GM12875 (cell line): ENCODE measurements around the gene SAXO1.
"Not testable (repeated sequence)": the region's sequence is repeated elsewhere in the genome, so short reads cannot be mapped to it uniquely, and the experiment has no call there.

Experiments used
- H3K4me3 ChIP-seq: one replicate; pipeline ENCODE4 v1.5.1; 2011; ENCODE audit warnings: low read depth, low read length, control low read depth
- TF ChIP-seq, protein P1 (sequence below): IDR thresholded peaks from 2 replicates; pipeline ENCODE4 v1.5.1; 2011; ENCODE audit warnings: low read depth, mild to moderate bottlenecking, control low read depth, inconsistent platforms, low read length, moderate library complexity, borderline replicate concordance; ENCODE audit not compliant: insufficient read depth

SAXO1 gene

GRCh38 chr9:18999173-18999785 is 33.7 kb downstream of the SAXO1 start:
- H3K4me3 ChIP-seq = no peak overlapping the region
- TF ChIP-seq, protein P1, sequence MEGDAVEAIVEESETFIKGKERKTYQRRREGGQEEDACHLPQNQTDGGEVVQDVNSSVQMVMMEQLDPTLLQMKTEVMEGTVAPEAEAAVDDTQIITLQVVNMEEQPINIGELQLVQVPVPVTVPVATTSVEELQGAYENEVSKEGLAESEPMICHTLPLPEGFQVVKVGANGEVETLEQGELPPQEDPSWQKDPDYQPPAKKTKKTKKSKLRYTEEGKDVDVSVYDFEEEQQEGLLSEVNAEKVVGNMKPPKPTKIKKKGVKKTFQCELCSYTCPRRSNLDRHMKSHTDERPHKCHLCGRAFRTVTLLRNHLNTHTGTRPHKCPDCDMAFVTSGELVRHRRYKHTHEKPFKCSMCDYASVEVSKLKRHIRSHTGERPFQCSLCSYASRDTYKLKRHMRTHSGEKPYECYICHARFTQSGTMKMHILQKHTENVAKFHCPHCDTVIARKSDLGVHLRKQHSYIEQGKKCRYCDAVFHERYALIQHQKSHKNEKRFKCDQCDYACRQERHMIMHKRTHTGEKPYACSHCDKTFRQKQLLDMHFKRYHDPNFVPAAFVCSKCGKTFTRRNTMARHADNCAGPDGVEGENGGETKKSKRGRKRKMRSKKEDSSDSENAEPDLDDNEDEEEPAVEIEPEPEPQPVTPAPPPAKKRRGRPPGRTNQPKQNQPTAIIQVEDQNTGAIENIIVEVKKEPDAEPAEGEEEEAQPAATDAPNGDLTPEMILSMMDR = no peak

DNA sequence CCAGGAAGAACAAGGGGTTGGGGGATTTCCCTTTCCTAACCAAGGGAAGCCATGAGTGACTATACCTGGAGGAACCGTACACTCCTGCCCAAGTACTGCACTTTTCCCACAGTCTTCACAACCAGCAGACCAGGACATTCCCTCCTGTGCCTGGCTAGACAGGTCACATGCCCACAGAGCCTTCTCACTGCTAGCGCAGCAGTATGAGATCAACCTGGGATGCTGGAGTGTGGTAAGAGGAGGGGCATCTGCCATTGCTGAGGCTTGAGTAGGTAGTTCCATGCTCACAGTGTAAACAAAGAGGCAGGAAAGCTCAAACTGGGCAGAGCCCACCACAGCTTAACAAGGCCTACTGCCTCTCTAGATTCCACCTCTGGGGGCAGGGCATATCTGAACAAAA is 35.9 kb downstream of the SAXO1 start:
- TF ChIP-seq, protein P1 = no peak

GRCh38 chr9:18996211-18996610 is 36.8 kb downstream of the SAXO1 start:
- no peak overlapping the region for H3K4me3 ChIP-seq
- TF ChIP-seq, protein P1 = no peak

More for the DNA sequence above, 35.9 kb downstream of the SAXO1 start:
- H3K4me3 ChIP-seq = no peak overlapping the region

GRCh38 chr9:18994263-18994916 is 38.6 kb downstream of the SAXO1 start:
- TF ChIP-seq, protein P1 = no peak
- H3K4me3 ChIP-seq = no peak overlapping the region

- H3K4me3 ChIP-seq = not testable (repeated sequence)
Measured at GRCh38 chr9:18991197-18991596, 41.8 kb downstream of the SAXO1 start.

- TF ChIP-seq, protein P1 = no peak
- H3K4me3 ChIP-seq = no peak overlapping the region
Measured at GRCh38 chr9:18990494-18990893, 42.5 kb downstream of the SAXO1 start.

DNA sequence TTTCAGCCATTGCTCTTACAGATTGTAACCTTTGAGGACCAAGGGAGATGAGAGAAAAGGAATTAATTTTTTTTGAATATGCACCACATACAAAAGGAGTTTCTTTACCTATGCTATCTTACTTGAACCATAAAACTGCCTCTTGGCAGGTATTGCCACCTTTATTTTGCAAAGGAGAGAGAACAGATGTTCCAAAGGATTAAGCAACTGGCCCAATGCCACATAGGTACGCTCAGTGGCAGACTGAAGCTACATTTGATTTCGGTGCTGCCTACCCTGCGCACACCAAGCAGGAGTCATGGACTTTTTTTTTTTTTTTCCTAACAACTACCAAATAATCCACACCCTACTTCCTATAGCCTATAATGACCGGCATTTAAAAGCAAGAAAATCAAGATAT is 43.1 kb downstream of the SAXO1 start:
- TF ChIP-seq, protein P1 = no peak
- H3K4me3 ChIP-seq = no peak overlapping the region
